Stomach (tissue), 9 donors: ENCODE results near the gene SMCO2. TPM values are rescaled to one million over a fixed set of nuclear protein-coding genes. Genes with fewer than 3 reads are reported as not detected.

Source experiments
- DNase-seq, 2 donors: peaks; one replicate each; pipeline versions ENCODE4 v3.0.0 to v3.0.0-alpha.2; 2013 to 2019
- H3K27ac ChIP-seq, 5 donors: fragments of 200-600 bp in 4 of 5; sonication (generic) in 4 of 5; one replicate each; pipeline ENCODE4 v1.5.1; 2013 to 2019; ENCODE audit warnings: mild to moderate bottlenecking in 1 of 5, moderate library complexity in 1 of 5
- H3K27me3 ChIP-seq, 3 donors: fragments of 200-600 bp; sonication (generic); one replicate each; pipeline ENCODE4 v1.5.1; 2017 to 2019; ENCODE audit warnings: mixed run types in 1 of 3
- H3K36me3 ChIP-seq, 4 donors: fragments of 200-600 bp; sonication (generic); 1 replicate in 3 of 4; 2 replicates in 1 of 4; pipeline ENCODE4 v1.5.1; 2016 to 2019
- H3K4me1 ChIP-seq, 4 donors: fragments of 200-600 bp; sonication (generic); one replicate each; pipeline ENCODE4 v1.5.1; 2016 to 2019
- H3K4me3 ChIP-seq, 4 donors: fragments of 200-600 bp; sonication (generic) in 3 of 4; one replicate each; pipeline ENCODE4 v1.5.1; 2016 to 2019; ENCODE audit warnings: mild to moderate bottlenecking in 1 of 4
- H3K9me3 ChIP-seq, 4 donors: fragments of 200-600 bp; sonication (generic); one replicate each; pipeline ENCODE4 v1.5.1; 2016 to 2019
- EP300 ChIP-seq: sonication (generic); formaldehyde crosslinking; IDR thresholded peaks from one replicate; pipeline ENCODE4 v1.6.1; 2017; ENCODE audit warnings: antibody characterized with exemption
- POLR2A ChIP-seq, 4 donors: fragments of 450-650 bp; IDR thresholded peaks; one replicate each; pipeline ENCODE4 v1.6.1; 2016; ENCODE audit warnings: antibody characterized with exemption in 4 of 4, control low read depth in 2 of 4, mild to moderate bottlenecking in 1 of 4, moderate library complexity in 1 of 4
- POLR2AphosphoS5 ChIP-seq, 3 donors: sonication (generic); formaldehyde crosslinking; IDR thresholded peaks; one replicate each; pipeline ENCODE4 v1.6.1; 2016; ENCODE audit warnings: antibody characterized with exemption in 3 of 3
- WGBS, 5 donors: extraction: QIAGEN DNeasy Blood & Tissue Kit in 3 of 5; methylation state at CpG; one replicate each; pipeline versions ENCODE4 v1.1.5 to v1.1.7; 2013 to 2018; 5-methylcytosine and 5-hydroxymethylcytosine counted together
- intact Hi-C: fragments of 100-400 bp; cut with DNase I; formaldehyde crosslinking; loops from one replicate; pipeline ENCODE4 v1.15.1; 2023; ENCODE audit warnings: low total_unique reads
- polyA plus RNA-seq, 3 donors: library from polyadenylated mRNA; stranded (reverse); fragments of 200-250 nt; gene quantifications; one replicate each; pipeline ENCODE4 v1.2.3, GENCODE V29; 2013
- total RNA-seq, 5 donors: library from RNA; depleted of rRNA; stranded (reverse); fragments of >200 nt; gene quantifications; one replicate each; pipeline versions ENCODE4 v1.1.0 to v1.2.3, GENCODE V29; 2014 to 2016
- TF ChIP-seq, protein P1 (sequence below), 7 experiments: fragments of 450-650 bp in 4 of 7; fragments of 200-600 bp in 3 of 7; sonication (generic) in 3 of 7; IDR thresholded peaks; one replicate each; pipeline ENCODE4 v1.5.1; 2016 to 2019; ENCODE audit warnings: antibody characterized with exemption in 7 of 7, control low read depth in 2 of 7, mild to moderate bottlenecking in 1 of 7
- donor health status: healthy with polysubstance abuse.
- donor health status: Bipolar disorder and iron deficiency.
- donor health status: healthy.

SMCO2 gene
- total and polyA plus RNA-seq, 8 donors = 1.2 to 2.5 TPM; not detected in 6

DNA sequence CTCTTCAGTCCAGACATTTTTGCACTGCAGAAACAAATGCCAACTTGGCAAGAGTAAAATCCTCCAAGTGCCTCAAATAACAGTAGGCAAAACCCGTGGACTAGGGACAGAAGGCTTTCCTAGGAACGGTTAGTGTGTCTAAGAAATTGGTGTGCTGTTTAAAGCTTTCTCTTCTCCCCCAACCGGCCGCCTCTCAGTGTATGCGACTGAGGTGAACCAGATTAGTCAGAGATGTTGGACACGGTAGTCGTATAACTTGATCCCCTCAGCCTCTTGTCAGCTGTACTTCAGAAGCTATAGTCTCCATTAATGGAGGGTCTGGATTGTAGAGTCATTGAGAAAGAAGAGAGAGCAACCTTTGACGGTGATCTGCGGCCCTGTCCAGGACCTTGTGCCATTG, 99.1 kb downstream of the SMCO2 start:
- peaks cover 12 to 65% (median 43%) of the 10 kb centered on the region in 4 donors for H3K4me1 ChIP-seq
- DNase-seq = no peak
- no peak overlapping the region for H3K27ac ChIP-seq
- TF ChIP-seq, protein P1, sequence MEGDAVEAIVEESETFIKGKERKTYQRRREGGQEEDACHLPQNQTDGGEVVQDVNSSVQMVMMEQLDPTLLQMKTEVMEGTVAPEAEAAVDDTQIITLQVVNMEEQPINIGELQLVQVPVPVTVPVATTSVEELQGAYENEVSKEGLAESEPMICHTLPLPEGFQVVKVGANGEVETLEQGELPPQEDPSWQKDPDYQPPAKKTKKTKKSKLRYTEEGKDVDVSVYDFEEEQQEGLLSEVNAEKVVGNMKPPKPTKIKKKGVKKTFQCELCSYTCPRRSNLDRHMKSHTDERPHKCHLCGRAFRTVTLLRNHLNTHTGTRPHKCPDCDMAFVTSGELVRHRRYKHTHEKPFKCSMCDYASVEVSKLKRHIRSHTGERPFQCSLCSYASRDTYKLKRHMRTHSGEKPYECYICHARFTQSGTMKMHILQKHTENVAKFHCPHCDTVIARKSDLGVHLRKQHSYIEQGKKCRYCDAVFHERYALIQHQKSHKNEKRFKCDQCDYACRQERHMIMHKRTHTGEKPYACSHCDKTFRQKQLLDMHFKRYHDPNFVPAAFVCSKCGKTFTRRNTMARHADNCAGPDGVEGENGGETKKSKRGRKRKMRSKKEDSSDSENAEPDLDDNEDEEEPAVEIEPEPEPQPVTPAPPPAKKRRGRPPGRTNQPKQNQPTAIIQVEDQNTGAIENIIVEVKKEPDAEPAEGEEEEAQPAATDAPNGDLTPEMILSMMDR (IDR thresholded peaks at IDR 0.05) = no peak
- no peak for TF ChIP-seq POLR2AphosphoS5 (IDR thresholded peaks at IDR 0.05)
- no peaks in the 10 kb centered on the region for H3K36me3 ChIP-seq
- no peak overlapping the region for H3K4me3 ChIP-seq
- 78 to 85% (median 82%) methylated on average over 9 of the region's 9 CpGs for WGBS, 5 donors
- intact Hi-C loops = no loop called here
- no peaks in the 10 kb centered on the region for H3K27me3 ChIP-seq
- no peaks in the 10 kb centered on the region for H3K9me3 ChIP-seq

DNA sequence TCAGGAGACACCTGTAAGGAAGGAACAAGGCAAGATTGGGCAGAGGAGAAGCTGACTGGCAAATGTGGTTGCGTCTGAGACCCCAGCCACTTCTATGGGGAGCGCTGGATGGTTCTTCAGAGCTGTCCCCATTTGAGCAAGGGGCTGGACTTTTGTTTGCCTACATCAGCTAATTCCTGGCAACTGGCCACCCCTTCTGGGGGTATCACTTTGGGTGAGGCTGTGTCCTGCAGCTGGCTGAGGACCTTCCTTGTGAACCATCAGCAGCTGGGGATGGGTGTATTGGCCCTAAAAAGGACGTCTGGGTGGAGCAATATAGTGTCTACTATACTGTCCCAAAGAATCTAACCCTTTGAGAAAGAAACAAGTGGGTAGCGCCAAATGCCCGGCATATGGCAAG, 101.1 kb downstream of the SMCO2 start:
- WGBS, 5 donors = 92 to 94% (median 94%) methylated on average over 5 of the region's 5 CpGs

DNA sequence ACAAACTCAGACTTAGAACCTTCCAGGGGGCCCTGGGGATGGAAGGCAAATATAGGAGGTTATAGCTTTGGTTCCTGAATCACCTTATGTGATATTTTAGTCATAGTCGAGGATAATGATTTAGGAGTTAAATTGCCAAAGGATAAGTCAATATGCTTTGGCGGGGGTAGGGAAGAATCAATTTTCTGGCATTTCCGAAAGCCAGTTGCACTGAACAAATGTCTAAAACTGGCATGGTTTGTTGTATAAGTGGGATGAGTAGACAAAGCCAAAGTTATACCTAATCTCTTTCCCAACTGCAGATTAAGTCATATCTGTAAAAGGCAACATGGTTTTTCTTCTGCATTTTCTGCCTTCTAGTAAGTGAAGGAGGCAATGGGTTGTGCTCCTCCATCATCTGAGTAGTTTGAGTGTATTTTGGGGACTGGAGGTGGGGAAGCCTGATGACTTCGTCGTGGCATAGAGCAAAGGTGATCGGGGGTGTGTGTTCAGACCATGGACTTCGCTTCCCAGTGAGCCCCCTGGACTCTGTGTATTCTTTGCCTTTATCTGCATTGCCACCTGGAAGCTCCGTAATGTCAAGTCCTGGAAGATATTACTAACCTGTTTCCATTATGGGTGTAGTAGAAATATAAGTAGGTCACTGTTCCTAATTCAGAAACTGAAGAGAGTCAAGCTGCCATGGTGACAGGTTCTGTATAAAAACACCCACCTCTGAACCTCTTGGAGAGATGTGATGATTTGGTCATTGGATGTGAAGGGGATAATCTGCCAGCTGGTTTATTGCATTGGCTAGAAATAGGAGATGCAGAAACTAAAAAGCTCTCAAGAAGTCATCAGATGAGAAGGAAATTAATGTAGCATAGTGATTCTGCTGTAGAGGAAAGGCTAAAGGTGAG, 102.0 kb downstream of the SMCO2 start:
- peak overlapping the region in 4 of 5 donors; percentile 17 to 71 (median 52) for H3K27ac ChIP-seq
- no peaks in the 10 kb centered on the region for H3K36me3 ChIP-seq
- H3K9me3 ChIP-seq = no peaks in the 10 kb centered on the region
- 79 to 88% (median 82%) methylated on average over 8 of the region's 8 CpGs for WGBS, 5 donors
- TF ChIP-seq POLR2A (IDR thresholded peaks at IDR 0.05) = no peak
- TF ChIP-seq, protein P1 (IDR thresholded peaks at IDR 0.05) = no peak
- no peak for TF ChIP-seq EP300
- no peak for TF ChIP-seq POLR2AphosphoS5 (IDR thresholded peaks at IDR 0.05)
- H3K4me1 ChIP-seq = peaks cover 12 to 69% (median 34%) of the 10 kb centered on the region in 4 donors
- H3K4me3 ChIP-seq = no peak overlapping the region
- H3K27me3 ChIP-seq = no peaks in the 10 kb centered on the region
- no peak for DNase-seq
- intact Hi-C loops = no loop called here

More for the DNA sequence above, 101.1 kb downstream of the SMCO2 start:
- intact Hi-C loops = no loop called here
- Histone ChIP-seq H3K9me3 (no peaks in the 10 kb centered on the region), H3K4me3 (no peak overlapping the region), H3K27me3 (no peaks in the 10 kb centered on the region), H3K27ac (no peak overlapping the region), H3K4me1 (peaks cover 12 to 68% (median 36%) of the 10 kb centered on the region in 4 donors), H3K36me3 (no peaks in the 10 kb centered on the region)
- DNase-seq = no peak
- no peak for TF ChIP-seq POLR2A (IDR thresholded peaks at IDR 0.05)
- TF ChIP-seq EP300 = no peak
- TF ChIP-seq, protein P1 (IDR thresholded peaks at IDR 0.05) = no peak
- TF ChIP-seq POLR2AphosphoS5 (IDR thresholded peaks at IDR 0.05) = no peak

DNA sequence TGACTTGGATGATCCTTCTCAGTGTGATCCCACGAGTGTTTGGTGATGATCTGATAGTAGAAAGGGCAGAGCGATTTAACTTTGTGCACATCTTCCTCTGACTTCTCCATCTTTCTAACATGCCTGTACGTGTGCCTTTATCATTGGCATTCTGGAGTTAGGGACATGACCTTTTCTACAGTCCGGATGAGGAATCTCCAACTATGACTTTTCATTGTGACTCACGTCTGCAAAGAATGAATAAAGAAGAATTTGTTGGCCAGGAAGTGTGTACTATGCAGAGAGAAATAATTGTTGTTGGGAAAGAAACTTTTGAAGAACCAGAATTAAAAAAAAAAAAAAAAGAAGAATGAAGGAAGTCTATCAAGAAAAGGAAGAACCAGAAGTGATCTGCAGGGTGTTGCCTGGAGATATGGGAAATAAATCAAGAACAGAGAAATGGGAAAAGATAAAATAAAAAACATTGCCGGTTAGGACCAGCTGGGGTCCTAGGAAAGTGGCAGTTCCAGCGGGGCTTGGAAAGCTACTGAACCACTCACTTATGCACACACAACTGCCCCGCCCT, 102.8 kb downstream of the SMCO2 start:
- Histone ChIP-seq H3K36me3 (no peaks in the 10 kb centered on the region), H3K9me3 (no peaks in the 10 kb centered on the region), H3K27me3 (no peaks in the 10 kb centered on the region), H3K27ac (peak overlapping the region; percentile 63 to 74 (median 71)), H3K4me3 (no peak overlapping the region), H3K4me1 (peaks cover 12 to 77% (median 36%) of the 10 kb centered on the region in 4 donors)
- no peak for DNase-seq
- 29 to 34% (median 31%) methylated on average over 8 of the region's 8 CpGs for WGBS, 5 donors
- intact Hi-C loops = no loop called here
- TF ChIP-seq EP300 (no peak), POLR2AphosphoS5 (IDR thresholded peaks at IDR 0.05) (no peak), POLR2A (IDR thresholded peaks at IDR 0.05) (no peak)
- TF ChIP-seq, protein P1 (IDR thresholded peaks at IDR 0.05) = no peak
